ENCODE measurements around the gene EOLA1.
"Not testable (repeated sequence)": the region's sequence is repeated elsewhere in the genome, so short reads cannot be mapped to it uniquely, and the experiment has no call there.

The EOLA1 gene

GRCh38 chrX:149571770-149572169 is 31.0 kb downstream of the EOLA1 start:
- Mint-ChIP-seq H3K4me3 (no peak overlapping the region), H3K27me3 (peaks cover 4% of the 10 kb centered on the region), H3K27ac (no peak overlapping the region), H3K36me3 (no peaks in the 10 kb centered on the region), H3K9me3 (no peaks in the 10 kb centered on the region), H3K4me1 (peaks cover 4% of the 10 kb centered on the region)
- CTCF ChIA-PET = interaction anchor here (1.2 kb wide), 1 partner anchor 60 kb away, joined by 3 read pairs; no protein-coding TSS in a partner anchor
- DNase-seq = no peak

GRCh38 chrX:149572743-149573142 is 31.9 kb downstream of the EOLA1 start:
- Mint-ChIP-seq H3K27me3 (peaks cover under 1% of the 10 kb centered on the region), H3K9me3 (no peaks in the 10 kb centered on the region), H3K4me1 (peaks cover 4% of the 10 kb centered on the region), H3K4me3 (no peak overlapping the region), H3K36me3 (no peaks in the 10 kb centered on the region), H3K27ac (peak overlapping the region; percentile 55)
- CTCF ChIA-PET = interaction anchor here (1.2 kb wide), 1 partner anchor 60 kb away, joined by 3 read pairs; no protein-coding TSS in a partner anchor
- no peak for DNase-seq

DNA sequence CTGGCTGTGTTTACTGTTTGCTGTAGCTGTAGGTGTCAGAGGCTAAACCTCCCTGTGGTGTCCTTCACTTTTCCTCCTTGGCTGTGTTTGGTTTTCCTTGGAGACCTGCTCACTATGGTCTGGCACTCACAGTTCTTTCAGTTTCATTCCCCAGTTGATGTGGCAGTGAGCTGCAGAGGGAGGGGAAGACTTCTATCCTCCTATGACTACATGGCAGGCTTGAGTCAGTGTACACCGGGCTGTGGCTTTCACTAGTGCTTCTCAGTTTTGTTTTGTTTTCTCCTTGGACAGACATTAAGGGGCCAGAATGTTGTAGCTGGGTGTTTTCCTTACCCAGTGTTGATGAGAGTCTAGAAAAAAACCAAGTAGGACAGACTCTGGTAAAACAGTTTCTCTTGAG is 32.6 kb downstream of the EOLA1 start:
- H3K4me1 Mint-ChIP-seq, H3K27ac Mint-ChIP-seq, H3K27me3 Mint-ChIP-seq, H3K36me3 Mint-ChIP-seq, DNase-seq, CTCF ChIA-PET, H3K9me3 Mint-ChIP-seq, H3K4me3 Mint-ChIP-seq: not testable (repeated sequence)

DNA sequence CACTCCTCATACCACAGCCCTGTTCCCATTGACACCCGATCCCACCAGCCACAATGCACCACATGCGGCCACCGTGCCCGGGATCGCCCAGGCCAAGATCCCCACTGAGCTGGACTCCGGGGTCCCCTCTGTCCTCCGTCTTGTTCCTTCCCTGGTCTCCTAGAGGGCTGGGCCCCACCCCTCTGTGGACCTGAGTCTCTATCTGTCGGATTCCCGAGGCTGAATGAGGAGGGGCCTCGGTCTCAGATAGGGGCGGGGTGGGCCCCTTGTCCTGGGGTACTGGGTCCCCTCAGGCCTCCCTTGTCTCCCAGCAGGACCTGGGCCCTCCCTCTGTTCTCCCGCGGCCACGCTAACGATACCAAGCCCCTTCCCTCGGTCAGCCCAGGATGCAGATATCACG is 44.8 kb downstream of the EOLA1 start:
- DNase-seq, H3K36me3 Mint-ChIP-seq, H3K4me1 Mint-ChIP-seq, H3K4me3 Mint-ChIP-seq, CTCF ChIA-PET, H3K9me3 Mint-ChIP-seq, H3K27ac Mint-ChIP-seq, H3K27me3 Mint-ChIP-seq: not testable (repeated sequence)

DNA sequence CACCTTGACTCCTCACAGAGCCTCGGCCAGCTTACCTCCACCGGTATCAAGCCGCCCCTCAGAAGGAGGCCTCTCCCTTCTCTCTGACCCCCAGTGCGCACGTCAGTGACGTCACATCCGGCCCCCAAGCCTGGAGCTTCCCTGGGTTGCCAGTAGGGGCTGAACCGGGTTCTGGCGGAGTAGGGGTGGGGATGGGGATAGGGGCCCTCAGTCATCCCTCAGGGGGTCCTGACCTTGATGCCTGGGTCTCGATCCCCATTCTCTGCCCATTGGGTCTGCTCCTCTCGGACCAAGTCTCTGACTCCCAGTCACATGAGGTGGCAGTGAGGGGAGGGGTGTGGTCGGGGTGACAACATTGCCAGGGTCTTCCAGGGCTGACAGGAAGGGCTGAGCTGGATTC is 46.5 kb downstream of the EOLA1 start, which contains the start of gene MAGEA9B:
Gene MAGEA9B (minus strand): TSS at position 101 of the 400 bp plus-strand sequence. CDS start 4,280 bp downstream, outside the sequence.
- H3K4me1 Mint-ChIP-seq, DNase-seq, H3K27me3 Mint-ChIP-seq, CTCF ChIA-PET, H3K27ac Mint-ChIP-seq, H3K9me3 Mint-ChIP-seq, H3K4me3 Mint-ChIP-seq, H3K36me3 Mint-ChIP-seq: not testable (repeated sequence)

GRCh38 chrX:149590993-149591392 is 50.2 kb downstream of the EOLA1 start:
- H3K4me3 Mint-ChIP-seq, H3K27me3 Mint-ChIP-seq, H3K4me1 Mint-ChIP-seq, CTCF ChIA-PET, H3K36me3 Mint-ChIP-seq, H3K27ac Mint-ChIP-seq, DNase-seq, H3K9me3 Mint-ChIP-seq: not testable (repeated sequence)

DNA sequence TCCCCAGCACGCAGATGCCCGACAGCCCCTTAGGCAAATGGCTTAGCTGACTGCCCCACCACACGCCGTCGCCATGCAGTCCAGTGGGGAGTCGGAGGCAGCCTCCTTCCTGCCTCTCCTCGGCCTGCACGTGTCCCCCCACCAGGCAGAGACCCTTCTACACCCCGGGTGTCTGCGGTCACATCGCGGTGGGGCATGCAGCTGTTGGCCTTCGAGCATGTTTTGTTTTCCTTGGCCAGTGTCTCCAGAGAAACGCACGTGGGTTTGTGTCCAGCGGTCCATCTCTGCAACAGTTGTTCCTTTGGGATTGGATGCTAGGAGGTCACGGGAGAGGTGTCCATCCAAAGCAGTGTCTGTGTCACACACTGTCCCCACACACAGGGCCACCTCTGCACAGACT is 54.4 kb downstream of the EOLA1 start, which contains the start of gene HSFX2:
Gene HSFX2 (minus strand): TSS at position 101 of the 400 bp plus-strand sequence. CDS start 614 bp downstream, outside the sequence.
- H3K36me3 Mint-ChIP-seq, H3K27me3 Mint-ChIP-seq, CTCF ChIA-PET, H3K27ac Mint-ChIP-seq, H3K9me3 Mint-ChIP-seq, DNase-seq, H3K4me3 Mint-ChIP-seq, H3K4me1 Mint-ChIP-seq: not testable (repeated sequence)

DNA sequence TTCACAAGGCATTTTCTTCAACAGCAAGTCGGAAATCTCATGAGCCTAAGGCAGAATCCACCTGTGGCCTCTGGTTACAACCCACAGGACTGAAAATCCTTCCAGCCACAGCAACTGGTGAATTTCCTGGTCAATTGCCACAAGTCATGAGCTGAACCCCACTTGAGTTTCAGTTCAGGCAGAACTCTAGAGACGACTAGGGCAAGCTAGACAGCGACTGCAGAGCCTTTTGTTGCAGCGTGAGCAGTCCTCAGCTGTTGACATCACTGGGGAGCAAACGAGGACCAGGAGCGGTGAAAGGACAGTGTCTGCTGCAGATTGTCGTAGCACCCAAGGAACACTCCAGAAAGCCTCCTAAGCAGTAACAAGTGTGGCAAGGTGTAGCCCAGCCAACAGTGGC is 55.1 kb downstream of the EOLA1 start:
- H3K27ac Mint-ChIP-seq, DNase-seq, H3K4me3 Mint-ChIP-seq, CTCF ChIA-PET, H3K4me1 Mint-ChIP-seq, H3K9me3 Mint-ChIP-seq, H3K27me3 Mint-ChIP-seq, H3K36me3 Mint-ChIP-seq: not testable (repeated sequence)

Measured in activated naive CD4-positive, alpha-beta T cell treated with anti-CD3 and anti-CD28 coated beads, Interleukin-2, amount 10 ng/mL, durations not matched to agents 7 days and 5 days (primary cell).